IMR-90 (cell line): Measurements from ENCODE around the gene ERAS.

ENCODE experiments used
- BHLHE40 ChIP-seq: fragments of 150-350 bp; IDR thresholded peaks from 2 replicates; pipeline ENCODE4 v1.6.1; 2016; ENCODE audit warnings: mild to moderate bottlenecking, low read depth, low read length
- CEBPB ChIP-seq: IDR thresholded peaks from 2 replicates; pipeline ENCODE4 v1.6.1; 2012; ENCODE audit warnings: low read depth, low read length, improper control_type of control experiment
- POLR2A ChIP-seq: IDR thresholded peaks from 2 replicates; pipeline ENCODE4 v1.6.1; 2012; ENCODE audit warnings: mild to moderate bottlenecking, low read depth, low read length
- TF ChIP-seq, protein P1 (sequence below): conservative IDR thresholded peaks from 2 replicates; pipeline ENCODE4 v1.5.1; 2012; ENCODE audit warnings: mild to moderate bottlenecking, low read depth, low read length, improper control_type of control experiment

DNA sequence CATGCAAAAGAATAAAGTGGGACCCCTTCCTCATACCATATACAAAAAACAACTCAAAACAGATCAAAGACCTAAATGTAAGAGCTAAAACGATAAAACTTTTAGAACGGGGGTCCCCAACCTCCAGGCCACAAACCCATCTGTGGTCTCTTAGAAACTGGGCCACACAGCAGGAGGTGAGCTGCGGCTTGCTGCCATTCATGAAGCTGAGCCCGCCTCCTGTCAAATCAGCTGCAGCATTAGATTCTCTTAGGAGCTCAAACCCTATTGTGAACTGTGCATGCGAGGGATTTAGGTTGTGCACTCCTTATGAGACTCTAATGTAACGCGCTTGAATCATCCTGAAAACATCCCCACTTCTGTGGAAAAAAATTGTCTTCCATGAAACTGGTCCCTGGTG, 46.9 kb upstream of the ERAS start:
- TF ChIP-seq, protein P1, sequence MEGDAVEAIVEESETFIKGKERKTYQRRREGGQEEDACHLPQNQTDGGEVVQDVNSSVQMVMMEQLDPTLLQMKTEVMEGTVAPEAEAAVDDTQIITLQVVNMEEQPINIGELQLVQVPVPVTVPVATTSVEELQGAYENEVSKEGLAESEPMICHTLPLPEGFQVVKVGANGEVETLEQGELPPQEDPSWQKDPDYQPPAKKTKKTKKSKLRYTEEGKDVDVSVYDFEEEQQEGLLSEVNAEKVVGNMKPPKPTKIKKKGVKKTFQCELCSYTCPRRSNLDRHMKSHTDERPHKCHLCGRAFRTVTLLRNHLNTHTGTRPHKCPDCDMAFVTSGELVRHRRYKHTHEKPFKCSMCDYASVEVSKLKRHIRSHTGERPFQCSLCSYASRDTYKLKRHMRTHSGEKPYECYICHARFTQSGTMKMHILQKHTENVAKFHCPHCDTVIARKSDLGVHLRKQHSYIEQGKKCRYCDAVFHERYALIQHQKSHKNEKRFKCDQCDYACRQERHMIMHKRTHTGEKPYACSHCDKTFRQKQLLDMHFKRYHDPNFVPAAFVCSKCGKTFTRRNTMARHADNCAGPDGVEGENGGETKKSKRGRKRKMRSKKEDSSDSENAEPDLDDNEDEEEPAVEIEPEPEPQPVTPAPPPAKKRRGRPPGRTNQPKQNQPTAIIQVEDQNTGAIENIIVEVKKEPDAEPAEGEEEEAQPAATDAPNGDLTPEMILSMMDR, result no peak
- no peak for TF ChIP-seq POLR2A
- no peak for TF ChIP-seq CEBPB
- no peak for TF ChIP-seq BHLHE40
